CD4-positive, alpha-beta memory T cell (primary cell): ENCODE data around the gene NANOGP8. TPM values are rescaled to one million over a fixed set of nuclear protein-coding genes. Genes with fewer than 3 reads are reported as not detected.

ENCODE experiments used
- CTCF ChIA-PET: fragments of 350-600 bp; sonication (Branson Sonifier 250); formaldehyde crosslinking; loops from one replicate; lab custom pipeline; 2021; ENCODE audit warnings: inconsistent platforms; ENCODE audit not compliant: partially characterized antibody; lab: Charles Lee
- POLR2A ChIA-PET: fragments of 350-600 bp; sonication (Branson Sonifier 250); formaldehyde crosslinking; loops from one replicate; lab custom pipeline; 2021; ENCODE audit not compliant: partially characterized antibody; lab: Charles Lee
- DNase-seq, 5 donors: peaks; one replicate each; pipeline versions ENCODE4 v3.0.0 to v3.0.0-alpha.2; 2020 to 2022; ENCODE audit warnings: mixed read lengths in 1 of 5
- H3K27ac ChIP-seq: one replicate; pipeline ENCODE4 v1.7.0; 2013; ENCODE audit warnings: low read depth, low read length
- H3K27me3 ChIP-seq: 2 replicates; pipeline ENCODE4 v1.7.0; 2013; ENCODE audit warnings: mild to moderate bottlenecking, low read length, moderate library complexity; ENCODE audit not compliant: insufficient read depth
- H3K36me3 ChIP-seq: 2 replicates; pipeline ENCODE4 v1.7.0; 2013; ENCODE audit warnings: mild to moderate bottlenecking, low read length, moderate library complexity; ENCODE audit not compliant: insufficient read depth
- H3K4me1 ChIP-seq: 2 replicates; pipeline ENCODE4 v1.7.0; 2013; ENCODE audit warnings: mild to moderate bottlenecking, low read length, moderate library complexity; ENCODE audit not compliant: insufficient read depth
- H3K4me3 ChIP-seq, 2 donors: one replicate each; pipeline ENCODE4 v1.7.0; 2013; ENCODE audit warnings: low read length in 2 of 2, mild to moderate bottlenecking in 1 of 2
- H3K9me3 ChIP-seq, 2 donors: one replicate each; pipeline ENCODE4 v1.7.0; 2013; ENCODE audit warnings: low read length in 2 of 2, control low read depth in 1 of 2; ENCODE audit not compliant: control insufficient read depth in 1 of 2
- H3K27ac Mint-ChIP-seq, 7 donors: one replicate each; pipeline ENCODE4 v1.8.0; 2020 to 2021; ENCODE audit warnings: mixed read lengths in 7 of 7, mild to moderate bottlenecking in 6 of 7, inconsistent platforms in 3 of 7, moderate library complexity in 3 of 7
- H3K27me3 Mint-ChIP-seq, 2 donors: one replicate each; pipeline ENCODE4 v1.8.0; 2020 to 2021; ENCODE audit warnings: mixed read lengths in 2 of 2
- H3K36me3 Mint-ChIP-seq, 2 donors: one replicate each; pipeline ENCODE4 v1.8.0; 2020 to 2021; ENCODE audit warnings: mixed read lengths in 2 of 2, inconsistent platforms in 1 of 2, mild to moderate bottlenecking in 1 of 2
- H3K4me1 Mint-ChIP-seq, 4 donors: one replicate each; pipeline ENCODE4 v1.8.0; 2020 to 2021; ENCODE audit warnings: mixed read lengths in 4 of 4, mild to moderate bottlenecking in 1 of 4
- H3K4me3 Mint-ChIP-seq, 8 donors: one replicate each; pipeline ENCODE4 v1.8.0; 2020 to 2021; ENCODE audit warnings: mixed read lengths in 8 of 8, mild to moderate bottlenecking in 7 of 8, moderate library complexity in 6 of 8, inconsistent platforms in 3 of 8
- H3K9me3 Mint-ChIP-seq, 8 donors: one replicate each; pipeline ENCODE4 v1.8.0; 2020 to 2021; ENCODE audit warnings: mixed read lengths in 8 of 8, mild to moderate bottlenecking in 5 of 8, inconsistent platforms in 3 of 8, moderate library complexity in 1 of 8
- intact Hi-C: fragments of 100-400 bp; cut with micrococcal nuclease; formaldehyde crosslinking; loops from one replicate; pipeline ENCODE4 v1.15.1; 2023
- polyA plus RNA-seq, 2 donors: library from polyadenylated mRNA; unstranded; fragments of 300-500 nt; fragmentation: Illumina TruSeq; gene quantifications; one replicate each; pipeline ENCODE4 v1.2.3, GENCODE V29; 2021
- total RNA-seq, 2 experiments: library from RNA; stranded (reverse); gene quantifications; one replicate each; pipeline ENCODE4 v1.2.3, GENCODE V29; 2021

Gene NANOGP8
- total and polyA plus RNA-seq, 4 experiments from 2014 or later = not detected

GRCh38 chr15:35038626-35039451 is 46.3 kb downstream of the NANOGP8 start:
- Histone ChIP-seq H3K27me3 (no peaks in the 10 kb centered on the region), H3K27ac (no peak overlapping the region), H3K4me3 (no peak overlapping the region), H3K9me3 (no peaks in the 10 kb centered on the region), H3K4me1 (no peaks in the 10 kb centered on the region), H3K36me3 (no peaks in the 10 kb centered on the region)
- H3K27ac Mint-ChIP-seq = peak overlapping the region in 1 of 7 donors; percentile 36
- H3K27me3 Mint-ChIP-seq = peaks cover 0 to 1% of the 10 kb centered on the region in 2 donors
- H3K9me3 Mint-ChIP-seq = no peaks in the 10 kb centered on the region
- intact Hi-C loops = no loop called here
- H3K4me3 Mint-ChIP-seq = no peak overlapping the region
- H3K4me1 Mint-ChIP-seq = no peaks in the 10 kb centered on the region
- ChIA-PET CTCF (no interaction called here), POLR2A (no interaction called here)
- no peaks in the 10 kb centered on the region for H3K36me3 Mint-ChIP-seq
- no peak for DNase-seq

Other genes with a start within 250 kb of the NANOGP8 start
- gene AQR, start 115.6 kb downstream of the NANOGP8 start, total RNA-seq = 10 to 100 TPM; 42.8 to 47.6 TPM
- gene AQR, start 115.6 kb downstream of the NANOGP8 start, polyA plus RNA-seq = 10 to 100 TPM; 12.9 to 15.9 TPM
- 10 to 100 TPM; 55.8 to 63.5 TPM for gene ZNF770, start 97.0 kb downstream of the NANOGP8 start, total RNA-seq
- gene ZNF770, start 97.0 kb downstream of the NANOGP8 start, polyA plus RNA-seq = 100 to 1,000 TPM in 1 of 2 donors, 10 to 100 TPM in 1; 69.6 to 101 TPM